Measurements from ENCODE around the gene TAC3. TPM values are rescaled to one million over a fixed set of nuclear protein-coding genes. Genes with fewer than 3 reads are reported as not detected.

TAC3 gene
- total RNA-seq, 1 experiment from 2014 or later, result not detected

GRCh38 chr12:57010627-57011247 lies 5.6 kb downstream of the TAC3 start:
- no peak for TF ChIP-seq CTCF (conservative IDR thresholded peaks at IDR 0.05; ENCODE audit: low read depth, low read length)
- no peak for TF ChIP-seq EZH2phosphoT487 (IDR thresholded peaks at IDR 0.05; ENCODE audit: borderline replicate concordance, low read length)
- no peak for TF ChIP-seq EZH2 (IDR thresholded peaks at IDR 0.05; ENCODE audit: low read length, unreplicated experiment)
- Histone ChIP-seq H4K20me1 (ENCODE audit: low read length) (no peaks in the 10 kb centered on the region), H3F3A (ENCODE audit: low read length, unreplicated experiment) (peaks cover 3% of the 10 kb centered on the region), H2AFZ (ENCODE audit: low read length) (no peak overlapping the region), H3K4me3 (ENCODE audit: low read length) (no peak overlapping the region), H3K4me2 (ENCODE audit: low read length) (no peak overlapping the region), H3K27me3 (ENCODE audit: low read length) (peaks cover 32% of the 10 kb centered on the region), H3K36me3 (ENCODE audit: low read depth, low read length) (no peaks in the 10 kb centered on the region), H3K4me1 (ENCODE audit: insufficient read depth, low read length) (peaks cover 14% of the 10 kb centered on the region), H3K9me2 (replicated peaks; ENCODE audit: low read length) (no peaks in the 10 kb centered on the region), H3K79me2 (ENCODE audit: low read length) (peaks cover 4% of the 10 kb centered on the region), H3K9me3 (ENCODE audit: low read length) (no peaks in the 10 kb centered on the region), H3K9ac (ENCODE audit: low read length) (no peak overlapping the region), H3K27ac (ENCODE audit: low read length) (no peak overlapping the region)
- no peak for DNase-seq
- no TSS peak for BruUV-seq (replicated peaks)
- ChIA-PET CTCF (interaction anchor here (0.5 kb wide), 1 partner anchor 118 kb away, joined by 9 read pairs; the partner anchor contains the start of gene LRP1), POLR2A (ENCODE audit: unreplicated experiment) (no interaction called here)
- ATAC-seq, result no peak
- intact Hi-C loops (cut with micrococcal nuclease), result no loop called here

- ChIA-PET CTCF (interaction anchor here (0.5 kb wide), 1 partner anchor 118 kb away, joined by 9 read pairs; the partner anchor contains the start of gene LRP1), POLR2A (ENCODE audit: unreplicated experiment) (no interaction called here)
- TF ChIP-seq EZH2 (IDR thresholded peaks at IDR 0.05; ENCODE audit: low read length, unreplicated experiment), result no peak
- no peak for TF ChIP-seq CTCF (conservative IDR thresholded peaks at IDR 0.05; ENCODE audit: low read depth, low read length)
- TF ChIP-seq EZH2phosphoT487 (IDR thresholded peaks at IDR 0.05; ENCODE audit: borderline replicate concordance, low read length), result no peak
- Histone ChIP-seq H3F3A (ENCODE audit: low read length, unreplicated experiment) (peaks cover 3% of the 10 kb centered on the region), H2AFZ (ENCODE audit: low read length) (no peak overlapping the region), H3K4me2 (ENCODE audit: low read length) (no peak overlapping the region), H3K27me3 (ENCODE audit: low read length) (peaks cover 25% of the 10 kb centered on the region), H4K20me1 (ENCODE audit: low read length) (no peaks in the 10 kb centered on the region), H3K36me3 (ENCODE audit: low read depth, low read length) (no peaks in the 10 kb centered on the region), H3K4me3 (ENCODE audit: low read length) (no peak overlapping the region), H3K9ac (ENCODE audit: low read length) (no peak overlapping the region), H3K27ac (ENCODE audit: low read length) (no peak overlapping the region), H3K9me3 (ENCODE audit: low read length) (no peaks in the 10 kb centered on the region), H3K4me1 (ENCODE audit: insufficient read depth, low read length) (peaks cover 18% of the 10 kb centered on the region), H3K79me2 (ENCODE audit: low read length) (peaks cover 11% of the 10 kb centered on the region), H3K9me2 (replicated peaks; ENCODE audit: low read length) (no peaks in the 10 kb centered on the region)
- intact Hi-C loops (cut with micrococcal nuclease), result loop anchor here (5.0 kb wide), 1 partner anchor 253 kb away; no protein-coding TSS in a partner anchor
- no TSS peak for BruUV-seq (replicated peaks)
- ATAC-seq (no peak), DNase-seq (no peak)
Measured at GRCh38 chr12:57009949-57010626, 6.2 kb downstream of the TAC3 start.
